NCI-H2081 treated with DMSO at 0.1 percent for 48 hours (cell line): ENCODE measurements around the gene DDX3X.
"Not testable (repeated sequence)": the region's sequence is repeated elsewhere in the genome, so short reads cannot be mapped to it uniquely, and the experiment has no call there.

Experiments
- DNase-seq: peaks from one replicate; lab custom pipeline; 2025; lab: John Stamatoyannopoulos, UW

Gene DDX3X

DNA sequence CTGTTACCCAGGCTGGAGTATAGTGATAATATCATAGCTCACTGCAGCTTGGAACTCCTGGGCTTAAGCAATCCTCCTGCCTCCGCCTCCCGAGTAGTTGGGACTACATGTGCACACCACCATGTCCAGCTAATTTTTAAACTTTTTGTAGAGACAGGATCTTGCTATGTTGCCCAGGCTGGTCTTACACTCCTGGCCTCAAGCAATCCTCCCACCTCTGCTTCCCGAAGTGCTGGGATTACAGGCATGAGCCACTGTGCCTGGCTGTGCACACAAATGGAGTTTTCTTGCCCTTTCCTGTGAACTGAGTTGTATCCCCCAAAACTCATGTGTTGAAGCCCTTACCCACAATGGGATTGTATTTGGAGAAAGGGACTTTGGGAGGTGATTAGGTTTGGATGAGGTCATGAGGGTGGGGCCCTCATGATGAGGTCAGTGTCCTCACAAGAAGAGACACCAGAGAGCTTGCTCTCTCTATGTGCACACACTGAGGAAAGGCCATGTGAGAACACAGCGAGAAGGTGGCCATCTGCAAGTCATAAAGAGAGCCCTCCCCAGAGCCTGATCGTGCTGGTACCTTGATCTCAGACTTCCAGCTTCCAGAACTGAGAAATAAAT is 40.1 kb downstream of the DDX3X start:
- no peak for DNase-seq

DNA sequence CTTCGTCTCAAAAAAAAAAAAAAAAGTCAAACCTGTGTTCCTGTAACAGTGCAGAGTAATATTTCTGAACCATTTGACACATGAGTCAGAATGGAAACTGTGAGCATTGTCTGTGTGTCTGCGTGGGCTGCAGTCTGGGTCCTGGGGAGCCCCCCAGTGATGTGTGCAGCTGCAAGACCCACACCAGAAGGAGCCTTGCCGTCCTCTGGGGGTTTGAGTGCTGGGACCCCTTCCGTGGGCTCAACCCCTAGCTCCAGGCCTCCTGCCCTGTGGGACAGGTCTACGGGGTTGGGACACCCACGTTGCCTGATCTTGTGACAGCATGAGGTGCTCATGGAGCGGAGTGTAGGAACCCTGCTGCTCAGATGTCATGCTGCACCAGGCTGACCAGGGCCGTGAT is 43.7 kb downstream of the DDX3X start:
- no peak for DNase-seq

DNA sequence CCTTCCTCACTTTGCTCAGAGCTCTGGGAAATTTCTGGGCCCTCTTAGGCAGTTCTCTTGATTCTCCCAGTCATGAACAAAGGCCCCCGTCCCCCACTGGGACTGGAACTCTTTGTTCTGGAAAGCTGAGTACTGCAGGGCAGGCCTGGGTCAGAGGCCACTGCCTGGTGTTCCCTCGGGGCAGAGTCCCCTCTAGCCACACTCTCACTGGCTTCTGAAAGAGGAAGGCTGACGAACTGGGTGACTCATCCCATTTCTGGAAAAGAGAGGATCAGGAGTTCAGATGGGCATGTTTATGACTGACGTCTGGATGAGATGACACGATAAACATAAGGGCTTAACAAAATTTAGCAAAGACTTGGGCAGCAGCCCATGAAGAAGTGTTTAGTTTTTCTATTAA is 47.7 kb downstream of the DDX3X start:
- no peak for DNase-seq

DNA sequence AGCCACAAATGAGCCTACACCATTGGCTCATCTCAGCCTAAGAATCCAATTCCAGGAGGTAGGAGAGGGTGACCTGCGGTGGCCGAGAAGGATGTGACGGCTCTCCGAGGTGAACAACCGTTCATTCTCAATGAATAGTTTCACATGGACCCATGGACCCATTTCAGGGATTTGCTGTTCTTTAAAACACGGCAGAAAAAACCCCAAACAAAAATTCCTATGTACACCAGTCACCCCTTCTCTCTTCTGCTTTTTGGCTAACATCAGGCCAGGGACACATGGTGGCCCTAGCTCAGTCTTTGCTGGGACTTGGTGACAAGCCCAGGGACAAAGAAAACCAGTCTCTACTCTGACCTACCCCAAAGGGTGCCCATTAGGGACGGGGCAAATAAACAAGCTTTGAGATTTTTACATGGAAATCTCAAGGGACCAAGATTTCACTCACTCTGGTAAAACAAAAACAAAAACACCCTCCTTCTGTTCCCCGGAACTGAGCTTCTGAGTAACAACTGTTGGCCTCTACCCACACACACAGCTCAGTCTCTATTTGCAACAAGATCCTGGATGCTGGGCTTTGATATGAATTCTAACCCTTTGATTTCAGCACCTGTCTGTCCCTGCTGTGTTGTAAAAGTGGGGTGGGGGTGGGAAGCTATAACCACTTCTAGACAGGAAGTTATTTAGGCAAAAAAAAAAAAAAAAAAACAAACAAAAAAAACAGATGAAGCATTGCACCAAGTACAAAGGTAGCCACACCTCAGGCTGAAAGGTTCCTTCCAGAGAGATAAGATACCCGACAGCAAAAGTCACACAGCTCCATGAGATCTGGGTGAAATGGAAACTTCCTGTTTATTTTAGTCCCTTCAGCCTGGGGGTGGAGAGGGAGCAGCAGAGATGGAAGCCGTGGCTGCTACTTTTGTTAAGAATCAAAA is 49.0 kb downstream of the DDX3X start:
- no peak for DNase-seq

DNA sequence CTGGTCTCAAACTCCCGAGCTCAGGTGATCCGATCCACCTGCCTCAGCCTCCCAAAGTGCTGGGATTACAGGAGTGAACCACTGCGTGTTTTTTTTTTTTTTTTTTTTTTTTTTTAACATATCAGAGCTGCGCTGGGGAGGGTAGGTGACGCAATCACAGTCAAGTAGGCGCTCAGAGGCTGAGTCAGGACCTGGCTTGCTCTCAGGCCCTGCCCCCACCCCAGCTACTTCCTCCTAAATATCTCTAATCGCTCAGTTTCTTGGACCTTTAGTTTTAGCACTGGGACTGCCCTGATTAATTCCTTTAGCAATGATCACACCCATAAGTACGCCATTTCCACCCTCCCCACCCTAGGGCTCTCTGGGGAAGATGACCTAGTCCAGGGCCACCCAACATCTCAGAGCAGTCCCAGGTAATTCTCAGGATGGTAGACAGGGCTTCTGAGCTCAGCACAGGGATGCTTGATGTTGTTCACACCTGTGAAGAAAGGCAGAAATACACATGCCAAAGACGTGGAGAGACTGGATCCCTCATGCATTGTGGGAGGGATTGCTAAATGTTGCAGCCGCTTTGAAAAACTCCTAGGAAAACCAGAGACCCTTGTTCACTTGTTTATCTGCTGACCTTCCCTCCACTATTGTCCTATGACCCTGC is 50.2 kb downstream of the DDX3X start:
- no peak for DNase-seq

DNA sequence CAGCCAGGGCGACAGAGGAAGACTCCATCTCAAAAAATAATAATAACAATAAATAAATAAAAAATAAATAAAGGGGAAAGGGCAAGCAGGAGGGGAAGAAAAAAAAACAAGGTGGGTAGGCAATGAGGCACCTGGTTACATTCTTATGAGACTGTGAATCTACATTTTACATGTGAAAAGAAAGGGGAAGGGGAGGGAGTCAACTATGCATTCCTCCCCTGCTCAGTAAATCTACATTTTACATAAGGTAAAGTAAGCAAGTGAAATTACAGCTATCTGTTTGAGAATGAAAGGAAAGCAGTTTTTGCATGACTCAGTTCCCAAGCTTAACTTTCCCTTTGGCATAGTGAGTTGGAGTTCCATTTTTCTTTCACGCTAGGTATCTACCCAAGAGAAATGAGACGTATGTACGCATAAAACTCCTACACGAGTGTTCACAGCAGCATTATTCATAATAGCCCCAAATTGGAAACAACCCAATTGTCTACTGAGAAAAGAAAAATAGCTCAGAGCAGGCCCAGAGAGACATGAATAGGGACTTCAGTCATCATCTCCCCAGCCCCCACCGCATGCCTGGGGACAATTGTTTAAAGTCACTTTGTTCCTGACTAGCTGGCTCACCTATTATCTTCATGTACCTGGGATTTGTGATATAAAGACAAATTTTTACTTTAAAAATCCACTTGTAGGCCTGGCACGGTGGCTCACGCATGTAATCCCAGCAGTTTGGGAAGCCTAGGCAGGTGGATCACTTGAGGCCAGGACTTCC is 52.4 kb downstream of the DDX3X start:
- no peak for DNase-seq

DNA sequence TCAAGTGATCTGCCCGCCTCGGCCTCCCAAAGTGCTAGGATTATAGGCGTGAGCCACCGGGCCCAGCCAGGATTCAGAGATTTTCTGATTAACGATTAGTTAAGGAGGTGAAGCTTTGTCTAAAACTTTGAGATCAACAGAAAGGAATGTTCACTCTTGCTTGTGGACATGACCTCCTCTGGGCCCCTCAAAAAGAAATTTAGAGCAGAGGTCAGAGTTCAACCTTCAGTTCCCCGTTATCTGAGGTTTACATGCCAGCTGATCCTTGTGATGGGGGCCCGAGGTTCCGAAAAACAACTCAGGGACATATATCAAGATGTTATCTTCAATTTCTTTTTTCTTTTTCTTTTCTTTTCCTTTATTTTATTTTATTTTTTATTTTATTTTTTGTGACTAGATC is 54.6 kb downstream of the DDX3X start:
- DNase-seq = no peak

DNA sequence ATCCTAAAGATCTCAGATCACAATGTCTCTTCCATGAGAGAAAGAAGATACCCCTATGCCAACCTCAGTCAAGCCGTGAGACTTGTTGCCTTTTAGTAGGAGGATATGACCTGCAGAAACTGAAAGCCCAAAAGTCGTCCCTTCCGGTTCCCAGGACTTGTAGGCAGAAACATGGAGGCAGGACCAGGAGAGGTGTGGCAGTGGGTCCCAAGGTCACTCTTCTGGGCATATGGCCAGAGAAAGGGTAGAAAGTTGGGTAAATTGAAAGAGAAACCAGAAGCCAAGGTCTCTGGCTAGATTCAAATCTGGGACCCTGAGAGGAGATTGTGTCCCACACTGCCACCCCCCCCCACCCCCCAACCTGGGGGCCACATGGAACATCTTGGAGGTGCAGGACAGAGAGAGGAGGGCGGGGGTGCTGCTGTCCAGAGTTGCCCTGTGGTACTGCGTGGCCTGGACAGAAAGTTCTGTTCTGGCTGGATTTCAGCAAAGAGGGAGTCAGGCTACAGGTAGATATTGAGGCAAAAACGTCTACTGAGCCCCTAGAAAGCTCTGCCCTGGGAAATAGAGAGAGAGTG is 55.4 kb downstream of the DDX3X start:
- DNase-seq = no peak

DNA sequence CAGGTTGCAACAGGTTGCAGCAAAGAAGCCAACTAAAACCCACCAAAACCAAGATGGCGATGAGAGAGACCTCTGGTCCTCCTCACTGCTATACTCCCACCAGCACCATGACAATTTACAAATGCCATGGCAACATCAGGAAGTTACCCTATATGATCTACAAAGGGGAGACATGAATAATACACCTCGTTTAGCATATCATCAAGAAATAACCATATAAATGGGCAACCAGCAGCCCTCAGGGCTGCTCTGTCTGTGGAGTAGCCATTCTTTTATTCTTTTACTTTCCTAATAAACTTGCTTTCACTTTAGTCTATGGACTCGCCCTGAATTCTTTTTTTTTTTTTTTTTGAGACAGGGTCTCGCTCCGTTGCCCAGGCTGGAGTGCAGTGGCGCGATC is 56.6 kb downstream of the DDX3X start:
- not testable (repeated sequence) for DNase-seq

DNA sequence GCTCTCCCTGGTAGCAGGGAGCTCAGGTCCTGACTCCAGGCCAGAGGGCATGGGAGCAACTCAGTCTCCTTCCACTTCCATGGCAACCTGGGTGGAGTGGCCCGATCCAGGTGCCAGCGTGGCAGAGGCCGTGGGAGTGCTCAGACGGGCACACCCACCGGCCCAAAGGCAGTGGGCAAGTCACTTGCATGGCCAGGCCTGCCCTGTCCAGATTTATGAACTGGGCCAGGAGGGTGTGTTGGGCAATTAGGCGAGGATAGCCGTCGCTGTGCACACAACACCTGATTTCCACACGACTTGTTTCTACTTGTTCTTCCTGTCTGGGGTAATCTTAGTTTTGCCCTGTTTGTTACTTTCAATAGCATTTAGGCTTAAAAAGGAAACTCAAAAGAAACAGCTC is 57.6 kb downstream of the DDX3X start:
- DNase-seq = no peak

DNA sequence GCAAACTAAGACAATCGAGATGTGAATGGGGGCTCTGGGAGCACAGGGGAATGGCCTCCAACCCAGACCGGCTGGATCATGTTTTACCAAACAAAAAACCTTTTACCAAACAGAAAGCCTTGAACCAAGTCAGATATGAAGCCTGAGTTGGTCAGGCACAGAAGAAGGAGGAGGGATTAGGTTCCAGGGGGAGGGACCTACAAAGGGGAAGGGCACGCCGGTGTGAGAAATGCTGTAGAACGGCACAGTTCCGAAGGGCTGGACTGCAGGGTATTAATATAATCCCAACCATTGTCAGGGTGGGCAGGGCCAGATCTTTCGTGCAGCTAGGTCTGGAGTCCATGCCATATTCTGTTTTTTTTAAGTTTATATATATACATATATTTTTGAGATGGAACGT is 60.3 kb downstream of the DDX3X start:
- DNase-seq = no peak

DNA sequence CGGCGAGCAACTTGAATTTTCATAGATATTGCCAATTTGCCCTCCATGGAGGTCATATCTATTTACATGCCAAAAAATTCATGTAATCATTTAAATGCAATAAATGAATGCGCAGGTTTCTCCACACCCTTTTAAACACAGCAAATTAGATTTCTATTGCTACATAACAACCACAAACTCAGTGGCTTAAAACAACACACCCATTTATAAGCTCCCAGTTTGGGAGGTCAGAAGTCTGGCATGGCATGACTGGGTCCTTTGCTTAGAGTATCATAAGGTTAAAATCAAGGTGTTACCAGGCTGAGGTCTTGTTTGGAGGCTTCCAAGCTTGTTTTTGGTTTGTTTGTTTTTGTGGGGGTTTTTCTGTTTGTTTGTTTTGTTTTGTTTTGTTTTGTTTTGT is 63.3 kb downstream of the DDX3X start:
- no peak for DNase-seq

DNA sequence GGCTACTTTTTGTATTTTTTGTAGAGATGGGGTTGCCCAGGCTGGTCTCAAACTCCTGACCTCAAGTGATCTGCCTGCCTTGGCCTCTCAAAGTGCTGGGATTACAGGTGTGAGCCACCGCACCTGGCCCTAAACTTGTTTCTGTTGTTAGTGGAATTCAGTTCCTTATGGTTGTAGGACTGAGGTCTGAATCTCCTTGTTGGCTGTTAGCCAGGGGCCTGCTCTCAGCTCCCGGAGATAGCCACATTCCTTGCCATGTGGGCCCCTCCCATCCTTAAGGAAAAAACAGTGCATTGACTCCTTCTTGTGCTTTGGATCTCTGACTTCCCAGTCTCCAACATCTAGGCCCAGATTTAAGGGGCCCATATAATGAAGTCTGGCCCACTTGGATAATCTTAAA is 63.8 kb downstream of the DDX3X start:
- no peak for DNase-seq

DNA sequence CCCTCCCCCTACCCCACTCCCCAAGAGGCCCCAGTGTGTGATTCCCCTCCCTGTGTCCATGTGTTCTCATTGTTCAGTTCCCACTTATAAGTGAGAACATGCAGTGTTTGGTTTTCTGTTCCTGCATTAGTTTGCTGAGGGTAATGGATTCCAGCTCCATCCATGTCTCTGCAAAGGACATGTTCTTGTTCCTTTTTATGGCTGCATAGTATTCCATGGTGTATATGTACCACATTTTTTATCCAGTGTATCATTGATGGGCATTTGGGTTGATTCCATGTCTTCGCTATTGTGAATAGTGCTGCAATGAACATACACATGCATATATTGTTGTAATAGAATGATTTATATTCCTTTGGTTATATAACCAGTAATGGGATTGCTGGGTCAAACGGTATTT is 68.6 kb downstream of the DDX3X start:
- not testable (repeated sequence) for DNase-seq

DNA sequence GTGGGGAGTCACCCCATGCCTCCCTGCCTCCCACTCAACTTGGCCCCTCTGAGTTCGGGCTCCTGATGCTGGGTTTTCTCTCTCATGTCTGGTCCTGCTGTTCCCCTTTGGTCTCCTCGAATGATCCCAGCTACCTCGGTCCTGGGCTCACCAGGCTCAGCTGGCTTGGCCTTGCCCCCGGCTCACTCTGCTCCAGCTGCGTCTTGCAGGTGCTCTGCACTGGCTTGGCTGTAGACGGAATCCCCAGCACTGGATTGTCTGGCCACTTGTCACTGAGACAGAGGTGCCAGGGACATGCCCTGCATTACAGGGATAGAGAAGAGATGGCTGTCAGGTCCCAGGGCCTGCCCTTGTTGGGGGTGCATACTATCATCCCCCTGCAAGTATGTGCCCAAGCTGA is 71.6 kb downstream of the DDX3X start:
- no peak for DNase-seq

DNA sequence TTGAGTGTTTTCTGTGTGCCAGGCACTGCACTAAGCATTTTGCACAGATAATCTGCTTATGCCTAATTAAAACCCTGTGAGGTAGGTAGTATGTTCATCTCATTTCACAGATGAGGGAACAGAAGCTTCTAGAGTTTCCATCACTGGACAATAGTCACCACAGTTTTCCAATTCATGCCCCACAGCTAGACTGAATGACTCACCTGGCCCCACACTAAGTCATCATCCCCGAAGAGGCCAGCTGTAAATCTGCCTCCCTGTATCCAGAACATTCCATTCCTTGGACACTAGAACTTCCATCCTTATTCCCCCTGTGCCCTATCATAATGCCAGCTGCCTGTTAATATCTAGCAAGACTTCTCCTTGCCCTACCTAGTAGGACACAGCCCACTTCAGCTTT is 72.2 kb downstream of the DDX3X start:
- DNase-seq = no peak

DNA sequence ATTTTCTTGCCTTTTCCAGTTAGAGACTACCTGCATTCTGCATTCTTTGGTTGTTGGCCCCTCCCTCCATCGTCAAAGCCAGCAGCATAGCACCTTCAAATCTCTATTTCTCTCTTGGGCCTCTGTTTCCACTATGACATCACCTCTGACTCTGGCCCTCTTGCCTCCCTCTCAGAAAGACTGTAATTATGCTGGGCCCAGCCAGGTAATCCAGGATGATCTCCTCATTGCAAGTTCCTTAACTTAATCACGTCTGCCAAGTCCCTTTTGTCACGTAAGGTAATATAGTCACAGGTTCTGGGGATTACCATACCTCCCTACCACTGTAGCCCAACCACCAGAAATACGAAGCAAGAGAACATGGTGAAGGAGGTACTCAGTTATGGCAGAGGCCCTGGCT is 73.9 kb downstream of the DDX3X start:
- no peak for DNase-seq

DNA sequence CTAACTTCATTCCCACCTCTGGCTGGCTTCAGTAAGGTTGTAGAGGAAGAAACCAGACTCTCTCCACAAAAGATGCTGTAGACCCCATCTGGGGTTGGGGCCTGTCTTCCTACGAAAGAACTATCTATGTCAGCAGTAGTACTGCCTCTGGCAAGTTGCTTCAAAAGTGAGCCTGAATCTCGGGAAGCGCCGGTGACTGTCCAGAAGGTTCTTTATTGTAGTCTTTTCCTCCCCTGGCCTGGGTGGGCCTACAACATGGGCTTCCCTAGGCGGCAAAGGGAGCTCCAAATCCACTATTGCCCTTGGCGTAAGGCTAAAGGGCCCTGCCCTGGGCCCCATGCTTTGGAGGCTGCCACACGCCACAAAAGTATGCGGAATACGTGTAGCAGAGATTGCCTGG is 74.6 kb downstream of the DDX3X start:
- no peak for DNase-seq

DNA sequence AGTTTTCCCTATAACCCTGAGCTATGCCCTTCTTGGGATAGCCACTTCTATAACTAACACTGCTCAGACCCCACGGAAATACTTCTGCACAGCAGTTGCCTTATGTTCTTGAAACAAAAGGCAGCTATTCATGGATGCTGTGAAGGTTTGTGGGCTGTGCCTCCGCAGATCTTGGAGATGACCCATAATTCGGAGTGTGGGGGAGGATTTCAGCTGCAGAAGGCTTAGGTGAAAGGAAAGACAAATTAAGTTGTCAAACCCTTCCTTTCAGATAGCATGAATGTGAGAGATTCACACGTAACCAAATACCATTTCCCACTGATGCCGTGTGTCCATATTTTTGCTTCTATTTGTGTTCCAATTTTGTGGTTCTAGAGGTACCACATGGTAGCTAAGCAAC is 75.0 kb downstream of the DDX3X start:
- DNase-seq = no peak

DNA sequence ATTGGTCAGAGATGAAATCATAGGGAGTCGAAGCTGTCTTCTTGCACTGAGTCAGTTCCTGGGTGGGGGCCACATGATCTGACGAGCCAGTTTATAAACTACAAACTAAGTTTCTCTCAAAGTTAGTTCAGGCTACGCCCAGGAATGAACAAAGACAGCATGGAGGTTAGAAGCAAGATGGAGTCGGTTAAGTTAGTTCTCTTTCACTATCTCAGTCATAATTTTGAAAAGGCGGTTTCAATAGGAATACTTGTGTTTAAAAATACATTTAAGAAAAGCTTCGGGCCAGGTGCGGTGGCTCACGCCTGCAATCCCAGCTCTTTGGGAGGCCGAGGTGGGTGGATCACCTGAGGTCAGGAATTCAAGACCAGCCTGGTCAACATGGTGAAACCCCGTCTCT is 77.3 kb downstream of the DDX3X start:
- not testable (repeated sequence) for DNase-seq

DNA sequence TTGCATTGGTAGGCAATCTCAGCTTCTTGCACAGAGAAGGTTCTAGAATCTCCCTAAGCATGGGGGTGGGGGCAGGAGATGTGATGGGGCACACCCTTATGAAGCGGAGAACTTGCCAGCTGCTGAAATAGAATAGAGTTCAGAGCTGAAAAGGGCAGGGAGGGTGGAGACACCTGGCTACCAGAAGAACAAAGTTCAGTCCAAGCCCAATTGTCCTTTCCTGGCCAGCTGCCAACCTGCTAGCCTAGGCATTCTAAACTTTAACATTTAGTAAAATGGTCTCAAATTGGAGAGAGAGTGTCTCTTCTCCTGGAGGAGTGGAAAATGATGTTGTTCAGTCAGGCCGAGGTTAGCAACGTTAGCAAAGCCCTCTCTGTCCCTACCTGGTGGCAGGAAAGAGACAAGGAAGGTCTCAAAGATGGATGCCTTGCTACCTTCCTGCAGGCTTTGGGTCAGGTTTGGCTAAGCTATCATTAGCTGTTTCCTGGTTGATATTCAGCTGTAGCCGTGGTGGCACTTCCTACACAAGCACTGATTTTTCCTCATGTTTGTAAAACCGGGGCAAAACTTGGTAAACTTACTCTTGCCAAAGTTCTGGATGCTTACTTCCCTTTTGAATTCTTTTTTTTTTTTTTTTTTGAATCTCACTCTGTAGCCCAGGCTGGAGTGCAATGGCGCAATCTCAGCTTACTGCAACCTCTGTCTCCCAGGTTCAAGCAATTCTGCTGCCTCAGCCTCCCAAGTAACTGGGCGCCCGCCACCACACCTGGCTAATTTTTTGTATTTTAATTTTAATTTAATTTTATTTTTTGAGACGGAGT is 78.5 kb downstream of the DDX3X start:
- DNase-seq = no peak
